GM12873 (cell line): ENCODE data around the gene CTPS2.

Experiments used
- CTCF ChIP-seq: IDR thresholded peaks from 2 replicates; pipeline ENCODE4 v1.5.1; 2012; ENCODE audit warnings: low read depth, mild to moderate bottlenecking, moderate library complexity, low read length, control low read depth; ENCODE audit not compliant: insufficient read depth; ENCODE audit errors: missing control alignments

The CTPS2 gene

GRCh38 chrX:16612257-16612897 lies 100.1 kb downstream of the CTPS2 start:
- no peak for TF ChIP-seq CTCF

- TF ChIP-seq CTCF: no peak
These were observed 102.3 kb downstream of the CTPS2 start for GRCh38 chrX:16610121-16610621.

- TF ChIP-seq CTCF: no peak
These were observed 106.2 kb downstream of the CTPS2 start for GRCh38 chrX:16606142-16606720.

- no peak for TF ChIP-seq CTCF
These were observed 108.1 kb downstream of the CTPS2 start for GRCh38 chrX:16604337-16604736.

GRCh38 chrX:16603822-16604221 lies 108.6 kb downstream of the CTPS2 start:
- no peak for TF ChIP-seq CTCF

- TF ChIP-seq CTCF: no peak
These were observed 110.6 kb downstream of the CTPS2 start for GRCh38 chrX:16601885-16602284.

GRCh38 chrX:16594490-16594889 lies 118.0 kb downstream of the CTPS2 start:
- no peak for TF ChIP-seq CTCF
